ENCODE measurements around the gene ZBTB5. TPM values are rescaled to one million over a fixed set of nuclear protein-coding genes. Genes with fewer than 3 reads are reported as not detected.

The ZBTB5 gene
- total and polyA plus RNA-seq, 9 of the 15 experiments (the other 6 are each of a cell fraction or from before 2014, with no cell fraction given) = 2.3 to 43.2 (median 15.5) TPM

GRCh38 chr9:37451628-37452027 is 13.6 kb downstream of the ZBTB5 start (continued):
- TF ChIP-seq NFE2 (IDR thresholded peaks at IDR 0.05; ENCODE audit: low read depth) (peak; percentile 72), ELF2 (CRISPR knock-in tag; IDR thresholded peaks at IDR 0.05) (no peak), CBX2 (IDR thresholded peaks at IDR 0.05; ENCODE audit: insufficient read depth, low read length, poor library complexity, severe bottlenecking) (no peak)

DNA sequence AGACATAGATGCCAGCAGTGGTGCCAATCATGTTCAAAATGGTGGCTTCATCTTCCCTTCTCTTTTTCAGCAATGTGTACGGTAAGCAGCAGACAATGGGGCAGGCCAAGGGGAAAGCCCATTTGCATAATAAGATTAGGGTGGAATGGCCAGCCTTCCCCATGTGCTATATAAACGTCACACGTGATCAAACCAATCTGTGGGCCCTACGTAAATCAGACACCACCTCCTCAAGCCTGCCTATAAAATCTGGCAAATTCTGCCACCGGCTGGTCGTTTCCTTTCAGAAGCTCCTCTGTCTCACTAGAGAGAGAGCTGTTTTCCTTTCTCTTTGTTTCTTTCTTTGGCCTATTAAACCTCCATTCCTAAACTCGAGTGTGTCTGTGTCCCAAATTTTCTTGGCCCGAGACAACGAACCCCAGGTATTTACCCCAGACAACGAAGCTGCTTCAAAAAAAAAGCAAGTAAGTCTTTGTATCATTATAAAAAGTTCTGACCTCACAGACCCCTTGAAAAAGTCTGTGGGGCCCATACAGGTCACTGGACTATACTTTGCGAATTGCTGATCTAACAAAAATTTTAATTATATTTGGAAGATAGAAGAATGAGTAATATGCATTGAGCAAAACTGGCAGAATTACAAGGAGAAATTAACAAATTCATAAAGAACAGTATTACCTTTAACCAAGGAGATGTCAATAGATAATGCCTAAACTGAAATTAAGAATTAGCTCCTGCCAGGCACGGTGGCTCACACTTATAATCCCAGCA is 15.2 kb downstream of the ZBTB5 start:
- intact Hi-C loops (cut with micrococcal nuclease) (no loop called here), in situ Hi-C loops (cut with MboI) (no loop called here)
- CTCF ChIA-PET (ENCODE audit: low intra/inter-chr PET ratio) = no interaction called here
- H3K9me3 ChIP-seq (replicated peaks; ENCODE audit: control insufficient read depth, insufficient read depth, low read depth, low read length) = no peaks in the 10 kb centered on the region
- H3K4me2 ChIP-seq (ENCODE audit: insufficient read depth, low read length) = no peak overlapping the region
- no peak overlapping the region for H2AFZ ChIP-seq (ENCODE audit: low read depth, low read length)
- H3K4me3 ChIP-seq = no peak overlapping the region
- peaks cover 24% of the 10 kb centered on the region for H3K36me3 ChIP-seq (ENCODE audit: control insufficient read depth, insufficient read depth, low read length)
- H3K79me2 ChIP-seq (ENCODE audit: control insufficient read depth, insufficient read depth, low read length) = peaks cover 84% of the 10 kb centered on the region
- H3K27me3 ChIP-seq (ENCODE audit: control insufficient read depth in 2 of 2, insufficient read depth in 2 of 2, low read length in 2 of 2) = no peaks in the 10 kb centered on the region
- H4K20me1 ChIP-seq (replicated peaks; ENCODE audit: control insufficient read depth, insufficient read depth, low read length) = peaks cover 17% of the 10 kb centered on the region
- H3K9ac ChIP-seq (ENCODE audit: insufficient read depth in 1 of 2, low read depth in 2 of 2, low read length in 2 of 2) = no peak overlapping the region
- H3K9me1 ChIP-seq (ENCODE audit: control insufficient read depth, insufficient read depth, low read length) = no peaks in the 10 kb centered on the region
- no TSS peak for BruUV-seq (replicated peaks)
- H3K27ac ChIP-seq (ENCODE audit: extremely low read depth, low read depth, low read length) = no peak overlapping the region
- H3K4me1 ChIP-seq (replicated peaks in 1 of 2; ENCODE audit: control insufficient read depth in 2 of 2, insufficient read depth in 2 of 2, low read length in 2 of 2) = peaks cover 0 to 6% of the 10 kb centered on the region in 2 experiments; a peak in 1 of 5 replicates
- DNase-seq (ENCODE audit: extremely low read depth in 1 of 4, low spot score in 3 of 4) (no peak), FAIRE-seq (no peak), ATAC-seq (no peak)
- 84% methylated on average over 12 of the region's 12 CpGs for WGBS (ENCODE audit: insufficient coverage, low coverage, missing lambda C conversion rate)
- POLR2A ChIA-PET = interaction anchor here (0.6 to 6.7 kb wide), 8 partner anchors 8 to 1315 kb away, joined by 3 to 65 read pairs (median 3); partner anchors contain the start of gene ZBTB5
- TF ChIP-seq SPI1 (IDR thresholded peaks at IDR 0.05; ENCODE audit: borderline replicate concordance, low read depth, low read length) (no peak), POLR2H (tag; IDR thresholded peaks at IDR 0.05; ENCODE audit: low read depth) (no peak), U2AF2 (optimal IDR thresholded peaks at IDR 0.05; ENCODE audit: low read depth, low read length) (no peak), PHF21A (IDR thresholded peaks at IDR 0.05; ENCODE audit: borderline replicate concordance, low read depth) (no peak), ZNF785 (CRISPR knock-in tag; IDR thresholded peaks at IDR 0.05) (no peak), ZC3H4 (CRISPR knock-in tag; IDR thresholded peaks at IDR 0.05; ENCODE audit: borderline replicate concordance) (no peak), ZNF384 (IDR thresholded peaks at IDR 0.05; ENCODE audit: low read depth, low read length) (no peak), EHMT2 (IDR thresholded peaks at IDR 0.05) (no peak), PTTG1 (tag; IDR thresholded peaks at IDR 0.05; ENCODE audit: low read depth) (no peak), ZNF316 (IDR thresholded peaks at IDR 0.05) (peak; percentile 84), ZFX (CRISPR knock-in tag; IDR thresholded peaks at IDR 0.05) (no peak), MEIS2 (IDR thresholded peaks at IDR 0.05; ENCODE audit: partially characterized antibody) (no peak), FOXP1 (CRISPR knock-in tag; IDR thresholded peaks at IDR 0.05) (no peak), RBM39 (optimal IDR thresholded peaks at IDR 0.05; ENCODE audit: low read depth, low read length) (no peak), MAFF (IDR thresholded peaks at IDR 0.05; ENCODE audit: low read length) (peak; percentile 58), LCOR (CRISPR knock-in tag; IDR thresholded peaks at IDR 0.05) (no peak), KDM1A (IDR thresholded peaks at IDR 0.05) (no peak)
- TF ChIP-seq, protein P1, sequence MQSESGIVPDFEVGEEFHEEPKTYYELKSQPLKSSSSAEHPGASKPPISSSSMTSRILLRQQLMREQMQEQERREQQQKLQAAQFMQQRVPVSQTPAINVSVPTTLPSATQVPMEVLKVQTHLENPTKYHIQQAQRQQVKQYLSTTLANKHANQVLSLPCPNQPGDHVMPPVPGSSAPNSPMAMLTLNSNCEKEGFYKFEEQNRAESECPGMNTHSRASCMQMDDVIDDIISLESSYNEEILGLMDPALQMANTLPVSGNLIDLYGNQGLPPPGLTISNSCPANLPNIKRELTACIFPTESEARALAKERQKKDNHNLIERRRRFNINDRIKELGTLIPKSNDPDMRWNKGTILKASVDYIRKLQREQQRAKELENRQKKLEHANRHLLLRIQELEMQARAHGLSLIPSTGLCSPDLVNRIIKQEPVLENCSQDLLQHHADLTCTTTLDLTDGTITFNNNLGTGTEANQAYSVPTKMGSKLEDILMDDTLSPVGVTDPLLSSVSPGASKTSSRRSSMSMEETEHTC (IDR thresholded peaks at IDR 0.05) = no peak
- TF ChIP-seq, protein P2, sequence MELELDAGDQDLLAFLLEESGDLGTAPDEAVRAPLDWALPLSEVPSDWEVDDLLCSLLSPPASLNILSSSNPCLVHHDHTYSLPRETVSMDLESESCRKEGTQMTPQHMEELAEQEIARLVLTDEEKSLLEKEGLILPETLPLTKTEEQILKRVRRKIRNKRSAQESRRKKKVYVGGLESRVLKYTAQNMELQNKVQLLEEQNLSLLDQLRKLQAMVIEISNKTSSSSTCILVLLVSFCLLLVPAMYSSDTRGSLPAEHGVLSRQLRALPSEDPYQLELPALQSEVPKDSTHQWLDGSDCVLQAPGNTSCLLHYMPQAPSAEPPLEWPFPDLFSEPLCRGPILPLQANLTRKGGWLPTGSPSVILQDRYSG (tag; conservative IDR thresholded peaks at IDR 0.05; ENCODE audit: low read depth) = no peak

Measured in K562 (cell line).